ENCODE results near the gene CDH13.

CDH13 gene

GRCh38 chr16:83791916-83792315 lies 1165.1 kb downstream of the CDH13 start:
- POLR2A ChIA-PET: no interaction called here
- no peak for TF ChIP-seq CTCF (IDR thresholded peaks at IDR 0.05; ENCODE audit: control extremely low read depth, extremely low read depth, low read depth, missing control alignments)

DNA sequence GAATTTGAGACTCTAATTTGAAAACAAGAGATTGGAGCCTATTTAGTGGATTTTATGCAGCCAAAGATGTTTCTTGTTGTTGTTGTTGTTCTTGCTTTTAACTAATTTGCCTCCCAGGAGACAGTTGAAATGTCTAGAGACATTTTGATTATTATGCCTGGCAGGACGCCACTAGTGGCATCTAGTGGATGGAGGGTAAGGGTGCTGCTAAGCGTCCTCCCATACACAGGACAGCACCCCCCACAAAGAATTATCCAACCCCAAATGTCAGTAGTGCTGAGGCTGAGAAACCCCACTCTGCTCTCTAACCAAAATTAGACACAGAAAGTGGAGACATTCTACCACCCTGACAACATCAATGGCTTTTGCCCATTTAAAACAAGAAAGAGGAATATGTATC lies 1165.6 kb downstream of the CDH13 start:
- ChIA-PET CTCF (no interaction called here), POLR2A (no interaction called here)
- no peak for TF ChIP-seq CTCF (IDR thresholded peaks at IDR 0.05; ENCODE audit: control extremely low read depth, extremely low read depth, low read depth, missing control alignments)

More at GRCh38 chr16:83791916-83792315, 1165.1 kb downstream of the CDH13 start:
- CTCF ChIA-PET: no interaction called here
- no peak for DNase-seq (ENCODE audit: extremely low spot score)

DNA sequence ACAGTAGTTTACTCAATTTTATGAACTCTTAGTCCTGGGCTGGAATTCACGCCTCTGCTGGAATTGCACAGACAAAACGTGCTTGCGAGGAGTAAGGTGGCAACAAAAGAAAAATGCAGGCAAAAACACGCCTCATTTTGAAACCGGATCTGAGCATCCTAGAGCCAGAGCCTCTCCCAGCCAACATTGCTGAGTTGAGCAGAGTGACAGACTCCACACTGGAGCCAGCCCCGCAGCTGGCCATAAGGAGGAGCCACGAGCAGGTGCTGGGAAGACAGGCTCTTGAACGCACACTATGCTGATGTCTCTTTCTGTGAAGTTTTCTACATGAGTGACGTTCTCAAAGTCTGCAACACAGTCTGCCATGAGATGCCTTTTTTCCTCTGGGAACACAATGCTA lies 1166.4 kb downstream of the CDH13 start:
- POLR2A ChIA-PET: interaction anchor here (0.6 kb wide), 1 partner anchor 192 kb away, joined by 3 read pairs; no protein-coding TSS in a partner anchor
- CTCF ChIA-PET: no interaction called here
- no peak for DNase-seq (ENCODE audit: extremely low spot score)
- no peak for TF ChIP-seq CTCF (IDR thresholded peaks at IDR 0.05; ENCODE audit: control extremely low read depth, extremely low read depth, low read depth, missing control alignments)

More for the DNA sequence above, 1165.6 kb downstream of the CDH13 start:
- DNase-seq (ENCODE audit: extremely low spot score): no peak

GRCh38 chr16:83794860-83795554 lies 1168.2 kb downstream of the CDH13 start:
- POLR2A ChIA-PET: no interaction called here
- DNase-seq (ENCODE audit: extremely low spot score): no peak
- TF ChIP-seq CTCF (IDR thresholded peaks at IDR 0.05; ENCODE audit: control extremely low read depth, extremely low read depth, low read depth, missing control alignments): no peak
- CTCF ChIA-PET: no interaction called here

DNA sequence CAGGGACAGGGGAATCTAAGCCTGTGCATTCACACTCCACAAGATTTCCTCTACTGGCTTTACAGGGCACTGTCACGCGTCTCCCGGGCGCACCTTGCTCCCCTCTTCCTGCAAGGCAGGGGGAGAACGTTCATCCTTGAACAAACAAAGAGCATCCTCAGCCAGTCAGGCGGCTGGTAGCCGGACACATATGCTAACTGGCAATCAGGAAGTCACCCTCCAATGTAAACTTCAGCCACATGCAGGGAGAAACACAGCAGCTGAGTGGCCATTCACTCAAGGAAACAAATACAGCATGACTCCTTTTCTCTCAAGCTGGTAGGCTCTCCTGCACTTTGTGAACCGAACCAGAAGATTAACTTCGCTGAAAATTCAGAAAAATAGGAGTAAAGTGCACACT lies 1170.2 kb downstream of the CDH13 start:
- TF ChIP-seq CTCF (IDR thresholded peaks at IDR 0.05; ENCODE audit: control extremely low read depth, extremely low read depth, low read depth, missing control alignments): no peak
- no peak for DNase-seq (ENCODE audit: extremely low spot score)
- ChIA-PET POLR2A (no interaction called here), CTCF (no interaction called here)

- CTCF ChIA-PET: no interaction called here
- POLR2A ChIA-PET: no interaction called here
Observed at GRCh38 chr16:83799336-83799735, 1172.6 kb downstream of the CDH13 start.

More at GRCh38 chr16:83799336-83799735, 1172.6 kb downstream of the CDH13 start:
- DNase-seq (ENCODE audit: extremely low spot score): no peak
- no peak for TF ChIP-seq CTCF (IDR thresholded peaks at IDR 0.05; ENCODE audit: control extremely low read depth, extremely low read depth, low read depth, missing control alignments)

All from GM10248 (cell line).